DND-41 (cell line): ENCODE measurements around the gene MIAT.

Source experiments
- CTCF ChIP-seq: IDR thresholded peaks from 2 replicates; pipeline ENCODE4 v1.5.1; 2012; ENCODE audit warnings: borderline replicate concordance, low read length, moderate library complexity, mild to moderate bottlenecking; ENCODE audit not compliant: poor library complexity, severe bottlenecking; ENCODE audit errors: extremely low read depth
- EZH2 ChIP-seq: IDR thresholded peaks from 3 replicates; pipeline ENCODE4 v1.6.1; 2012; ENCODE audit warnings: borderline replicate concordance, low read depth, mild to moderate bottlenecking, moderate library complexity, low read length, inconsistent platforms; ENCODE audit not compliant: severe bottlenecking

GRCh38 chr22:26702906-26703830 is 45.8 kb downstream of the MIAT start:
- TF ChIP-seq CTCF, result no peak
- no peak for TF ChIP-seq EZH2
